ENCODE results near the gene F7. TPM values are rescaled to one million over a fixed set of nuclear protein-coding genes. Genes with fewer than 3 reads are reported as not detected.

The F7 gene
- total RNA-seq, 1 experiment from 2014 or later = not detected

DNA sequence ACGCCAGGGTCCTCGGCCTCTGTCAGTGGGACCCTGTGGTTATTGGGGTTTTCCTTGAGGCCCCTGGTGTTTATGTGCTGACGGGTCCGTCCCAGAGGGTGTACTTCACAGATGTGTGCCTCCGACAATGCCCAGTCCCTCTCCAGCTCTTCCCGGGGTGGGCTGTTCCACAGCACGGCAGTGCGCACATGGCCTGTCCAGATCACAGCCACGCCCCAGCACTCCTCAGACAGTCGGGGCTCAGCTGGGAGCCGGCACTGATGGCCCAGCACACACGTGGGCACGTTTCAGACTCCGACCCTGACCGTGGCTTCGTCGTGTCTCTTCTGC lies 16.9 kb upstream of the F7 start:
- Histone ChIP-seq H3K9me3 (ENCODE audit: control insufficient read depth, insufficient read depth, low read depth, low read length) (no peaks in the 10 kb centered on the region), H3K36me3 (ENCODE audit: control insufficient read depth, insufficient read depth, low read length) (no peaks in the 10 kb centered on the region), H3K4me1 (ENCODE audit: control insufficient read depth, insufficient read depth, low read length) (no peaks in the 10 kb centered on the region), H3K4me3 (ENCODE audit: low read depth in 2 of 2, low read length in 2 of 2) (no peak overlapping the region), H3K27me3 (ENCODE audit: control insufficient read depth, insufficient read depth, low read length) (no peaks in the 10 kb centered on the region), H3K27ac (ENCODE audit: low read length) (no peak overlapping the region)
- POLR2A ChIA-PET = no interaction called here
- BruUV-seq (replicated peaks) = no TSS peak
- TF ChIP-seq SIN3A (IDR thresholded peaks at IDR 0.05; ENCODE audit: borderline replicate concordance, insufficient read depth, low read depth, low read length) (no peak), TCF7L2 (IDR thresholded peaks at IDR 0.05; ENCODE audit: low read depth, low read length) (no peak), POLR2AphosphoS5 (IDR thresholded peaks at IDR 0.05; ENCODE audit: low read depth, low read length) (no peak)
- TF ChIP-seq, protein P1, sequence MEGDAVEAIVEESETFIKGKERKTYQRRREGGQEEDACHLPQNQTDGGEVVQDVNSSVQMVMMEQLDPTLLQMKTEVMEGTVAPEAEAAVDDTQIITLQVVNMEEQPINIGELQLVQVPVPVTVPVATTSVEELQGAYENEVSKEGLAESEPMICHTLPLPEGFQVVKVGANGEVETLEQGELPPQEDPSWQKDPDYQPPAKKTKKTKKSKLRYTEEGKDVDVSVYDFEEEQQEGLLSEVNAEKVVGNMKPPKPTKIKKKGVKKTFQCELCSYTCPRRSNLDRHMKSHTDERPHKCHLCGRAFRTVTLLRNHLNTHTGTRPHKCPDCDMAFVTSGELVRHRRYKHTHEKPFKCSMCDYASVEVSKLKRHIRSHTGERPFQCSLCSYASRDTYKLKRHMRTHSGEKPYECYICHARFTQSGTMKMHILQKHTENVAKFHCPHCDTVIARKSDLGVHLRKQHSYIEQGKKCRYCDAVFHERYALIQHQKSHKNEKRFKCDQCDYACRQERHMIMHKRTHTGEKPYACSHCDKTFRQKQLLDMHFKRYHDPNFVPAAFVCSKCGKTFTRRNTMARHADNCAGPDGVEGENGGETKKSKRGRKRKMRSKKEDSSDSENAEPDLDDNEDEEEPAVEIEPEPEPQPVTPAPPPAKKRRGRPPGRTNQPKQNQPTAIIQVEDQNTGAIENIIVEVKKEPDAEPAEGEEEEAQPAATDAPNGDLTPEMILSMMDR (IDR thresholded peaks at IDR 0.05) = no peak
- TF ChIP-seq, protein P2, sequence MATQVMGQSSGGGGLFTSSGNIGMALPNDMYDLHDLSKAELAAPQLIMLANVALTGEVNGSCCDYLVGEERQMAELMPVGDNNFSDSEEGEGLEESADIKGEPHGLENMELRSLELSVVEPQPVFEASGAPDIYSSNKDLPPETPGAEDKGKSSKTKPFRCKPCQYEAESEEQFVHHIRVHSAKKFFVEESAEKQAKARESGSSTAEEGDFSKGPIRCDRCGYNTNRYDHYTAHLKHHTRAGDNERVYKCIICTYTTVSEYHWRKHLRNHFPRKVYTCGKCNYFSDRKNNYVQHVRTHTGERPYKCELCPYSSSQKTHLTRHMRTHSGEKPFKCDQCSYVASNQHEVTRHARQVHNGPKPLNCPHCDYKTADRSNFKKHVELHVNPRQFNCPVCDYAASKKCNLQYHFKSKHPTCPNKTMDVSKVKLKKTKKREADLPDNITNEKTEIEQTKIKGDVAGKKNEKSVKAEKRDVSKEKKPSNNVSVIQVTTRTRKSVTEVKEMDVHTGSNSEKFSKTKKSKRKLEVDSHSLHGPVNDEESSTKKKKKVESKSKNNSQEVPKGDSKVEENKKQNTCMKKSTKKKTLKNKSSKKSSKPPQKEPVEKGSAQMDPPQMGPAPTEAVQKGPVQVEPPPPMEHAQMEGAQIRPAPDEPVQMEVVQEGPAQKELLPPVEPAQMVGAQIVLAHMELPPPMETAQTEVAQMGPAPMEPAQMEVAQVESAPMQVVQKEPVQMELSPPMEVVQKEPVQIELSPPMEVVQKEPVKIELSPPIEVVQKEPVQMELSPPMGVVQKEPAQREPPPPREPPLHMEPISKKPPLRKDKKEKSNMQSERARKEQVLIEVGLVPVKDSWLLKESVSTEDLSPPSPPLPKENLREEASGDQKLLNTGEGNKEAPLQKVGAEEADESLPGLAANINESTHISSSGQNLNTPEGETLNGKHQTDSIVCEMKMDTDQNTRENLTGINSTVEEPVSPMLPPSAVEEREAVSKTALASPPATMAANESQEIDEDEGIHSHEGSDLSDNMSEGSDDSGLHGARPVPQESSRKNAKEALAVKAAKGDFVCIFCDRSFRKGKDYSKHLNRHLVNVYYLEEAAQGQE (IDR thresholded peaks at IDR 0.05; ENCODE audit: insufficient read depth in 1 of 2, low read depth in 2 of 2, low read length in 1 of 2) = no peak
- DNase-seq (ENCODE audit: low read depth, low spot score) (no peak), ATAC-seq (no peak)
- in situ Hi-C loops (cut with HindIII; ENCODE audit: low pct_unique_long_range_greater_than_20kb, low sequenced_read_pairs) (no loop called here), intact Hi-C loops (cut with micrococcal nuclease; ENCODE audit: unreplicated experiment) (no loop called here)
- CTCF ChIA-PET = no interaction called here

DNA sequence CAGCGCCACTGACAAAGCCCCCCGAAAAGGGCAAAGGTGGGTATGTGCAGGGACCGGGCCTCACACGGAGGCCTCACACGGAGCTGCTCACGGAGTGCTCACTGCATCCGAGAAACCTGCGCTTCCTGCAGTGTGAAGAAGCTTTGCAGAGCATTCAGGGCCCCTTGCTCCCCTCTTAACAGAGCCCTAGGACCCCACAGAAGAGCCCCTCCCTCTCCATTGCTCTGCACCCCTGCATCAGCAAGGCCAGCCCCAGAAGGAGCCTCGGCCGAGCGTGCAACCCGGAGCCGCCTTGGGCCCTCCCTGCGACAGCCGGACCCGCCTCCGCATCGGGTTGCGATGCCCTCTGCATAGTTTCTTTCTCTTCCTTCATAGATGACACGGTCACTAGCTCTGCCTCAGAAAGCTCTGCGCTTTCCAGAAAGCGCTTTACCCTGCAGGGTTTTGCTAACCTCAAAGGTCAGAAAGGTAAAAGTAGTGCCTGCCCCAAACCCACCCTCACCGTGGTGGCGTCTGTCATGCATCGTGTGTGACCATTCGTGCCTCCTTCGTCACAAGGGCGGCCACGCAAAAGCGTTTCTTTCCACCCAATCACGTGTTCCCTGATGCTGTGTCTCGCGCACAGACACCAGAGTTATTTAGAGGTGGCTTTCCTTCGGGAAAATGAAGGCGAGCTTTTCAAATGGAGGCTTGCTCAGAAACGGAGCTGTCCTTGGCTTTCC lies 15.7 kb upstream of the F7 start:
- H3K4me1 ChIP-seq (ENCODE audit: control insufficient read depth, insufficient read depth, low read length) = no peaks in the 10 kb centered on the region
- H3K36me3 ChIP-seq (ENCODE audit: control insufficient read depth, insufficient read depth, low read length) = no peaks in the 10 kb centered on the region
- BruUV-seq (replicated peaks) = no TSS peak
- intact Hi-C loops (cut with micrococcal nuclease; ENCODE audit: unreplicated experiment) = no loop called here
- H3K9me3 ChIP-seq (ENCODE audit: control insufficient read depth, insufficient read depth, low read depth, low read length) = no peaks in the 10 kb centered on the region
- ATAC-seq = no peak
- in situ Hi-C loops (cut with HindIII; ENCODE audit: low pct_unique_long_range_greater_than_20kb, low sequenced_read_pairs) = no loop called here
- ChIA-PET CTCF (no interaction called here), POLR2A (no interaction called here)
- H3K4me3 ChIP-seq (ENCODE audit: low read depth in 2 of 2, low read length in 2 of 2) = no peak overlapping the region
- no peaks in the 10 kb centered on the region for H3K27me3 ChIP-seq (ENCODE audit: control insufficient read depth, insufficient read depth, low read length)
- no peak for DNase-seq (ENCODE audit: low read depth, low spot score)
- TF ChIP-seq POLR2AphosphoS5 (IDR thresholded peaks at IDR 0.05; ENCODE audit: low read depth, low read length) = no peak
- TF ChIP-seq, protein P1 (IDR thresholded peaks at IDR 0.05) = no peak
- TF ChIP-seq TCF7L2 (IDR thresholded peaks at IDR 0.05; ENCODE audit: low read depth, low read length) = no peak
- no peak for TF ChIP-seq SIN3A (IDR thresholded peaks at IDR 0.05; ENCODE audit: borderline replicate concordance, insufficient read depth, low read depth, low read length)
- TF ChIP-seq, protein P2 (IDR thresholded peaks at IDR 0.05; ENCODE audit: insufficient read depth in 1 of 2, low read depth in 2 of 2, low read length in 1 of 2) = no peak
- no peak overlapping the region for H3K27ac ChIP-seq (ENCODE audit: low read length)

Data from Panc1 (cell line).